CD4-positive, alpha-beta T cell treated with Interleukin-17A for 1 hour (primary cell): ENCODE measurements around the gene ARHGAP45.

Experiments used
- DNase-seq: peaks from one replicate; pipeline ENCODE4 v3.0.0-alpha.2; 2020

The ARHGAP45 gene

GRCh38 chr19:1089126-1089771 is 22.3 kb downstream of the ARHGAP45 start:
- DNase-seq = no peak

- DNase-seq = peak; percentile 71
These were observed 22.9 kb downstream of the ARHGAP45 start for GRCh38 chr19:1089891-1090290.

- no peak for DNase-seq
These were observed 24.0 kb downstream of the ARHGAP45 start for GRCh38 chr19:1090731-1091543.

GRCh38 chr19:1091544-1092175 is 24.7 kb downstream of the ARHGAP45 start:
- no peak for DNase-seq

DNA sequence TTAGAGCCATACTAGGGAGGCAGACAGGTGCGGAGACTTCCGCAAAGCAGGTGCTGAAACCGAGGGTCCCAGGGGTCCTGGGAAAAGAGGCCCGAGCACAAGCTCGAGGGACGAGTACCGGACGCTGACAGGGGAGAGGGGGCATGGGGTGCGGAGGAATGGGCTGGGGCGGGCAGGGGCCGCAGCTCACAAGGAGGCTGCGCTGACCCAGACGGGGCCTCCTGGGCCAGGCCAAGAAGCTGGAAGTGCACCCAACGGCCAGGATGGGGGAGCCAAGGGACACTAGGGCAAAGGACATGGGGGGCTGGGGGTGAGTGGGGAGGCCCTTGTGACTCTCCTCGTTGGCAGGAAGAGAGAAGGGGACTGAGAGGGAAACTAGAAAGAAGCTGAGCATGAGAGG is 26.4 kb downstream of the ARHGAP45 start:
- DNase-seq = no peak

DNA sequence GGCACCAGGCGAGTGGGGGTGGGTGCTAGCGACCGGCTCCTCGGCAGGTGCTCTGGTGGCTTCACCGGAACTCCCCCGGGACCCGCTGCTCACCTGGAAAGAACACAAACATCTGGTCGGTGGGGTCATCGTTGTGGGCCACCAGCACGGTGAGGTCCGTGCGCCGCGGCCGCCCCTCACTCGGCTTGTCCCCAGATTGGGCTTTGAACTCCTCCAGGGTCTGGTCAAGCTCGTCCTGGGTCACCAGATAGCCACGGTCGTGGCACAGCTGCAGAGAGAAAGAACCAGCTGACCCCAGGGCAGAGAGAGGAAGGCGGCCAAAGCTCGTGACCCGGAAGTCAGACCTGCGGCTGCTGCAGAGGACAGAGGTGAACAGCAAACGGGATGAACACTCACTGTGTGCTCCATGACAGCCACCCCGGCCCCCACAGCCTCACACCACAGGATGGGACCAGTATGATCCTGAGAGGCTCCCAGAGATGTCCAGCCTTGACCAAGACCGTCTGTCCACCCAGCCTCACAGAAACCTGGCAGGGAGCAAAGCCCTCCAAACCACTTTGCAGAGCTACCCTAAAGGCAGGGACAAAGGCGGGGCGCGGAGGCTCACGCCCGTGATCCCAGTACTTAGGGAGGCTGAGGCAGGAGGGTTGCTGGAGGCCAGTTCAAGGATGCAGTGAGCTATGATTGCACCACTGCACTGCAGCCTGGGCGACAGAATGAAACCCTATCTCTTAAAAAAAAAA is 27.0 kb downstream of the ARHGAP45 start:
- no peak for DNase-seq

GRCh38 chr19:1094655-1094977 is 27.6 kb downstream of the ARHGAP45 start:
- no peak for DNase-seq

DNA sequence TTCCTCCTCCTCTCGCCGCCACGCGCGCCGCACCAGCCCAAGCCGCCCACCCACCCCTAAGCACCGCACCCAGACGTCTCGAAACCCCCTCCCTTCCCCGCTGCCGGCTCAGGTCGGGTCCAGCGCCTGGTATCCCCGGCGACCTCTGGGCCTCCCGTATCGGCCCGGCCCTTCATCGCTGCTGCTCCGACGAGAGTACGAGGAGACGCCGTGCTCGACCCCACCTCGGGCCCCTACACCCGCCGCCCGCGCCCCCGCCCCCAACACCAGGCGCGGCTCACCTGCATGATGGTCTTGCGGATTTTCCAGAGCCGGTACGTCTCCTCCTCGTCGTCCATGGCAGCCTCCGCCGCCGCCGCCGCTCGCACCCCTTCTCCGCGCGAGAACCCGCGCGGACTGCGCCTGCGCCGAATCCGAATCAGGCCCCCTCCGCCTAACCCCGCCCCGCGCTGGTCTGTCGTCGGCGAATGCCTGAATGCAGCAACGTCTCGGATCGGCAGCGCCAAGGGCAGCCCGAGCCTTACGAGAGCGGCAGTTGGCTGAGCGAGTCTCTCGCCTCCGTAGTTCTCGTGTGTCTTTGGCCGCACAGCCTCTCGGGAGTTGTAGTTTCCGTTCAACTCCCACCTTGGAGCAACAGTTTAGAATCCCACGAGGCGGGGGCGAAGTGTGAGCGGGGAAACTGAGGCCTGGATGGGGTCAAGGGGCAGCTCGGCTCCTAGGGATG is 28.2 kb downstream of the ARHGAP45 start, which contains the start of gene POLR2E:
Gene POLR2E, minus strand, starts transcription at position 398 of the 724 bp plus-strand sequence. Its CDS starts 60 bp downstream, at position 338.
- DNase-seq = peak; percentile 98

GRCh38 chr19:1097810-1098176 is 30.8 kb downstream of the ARHGAP45 start:
- DNase-seq = no peak

DNA sequence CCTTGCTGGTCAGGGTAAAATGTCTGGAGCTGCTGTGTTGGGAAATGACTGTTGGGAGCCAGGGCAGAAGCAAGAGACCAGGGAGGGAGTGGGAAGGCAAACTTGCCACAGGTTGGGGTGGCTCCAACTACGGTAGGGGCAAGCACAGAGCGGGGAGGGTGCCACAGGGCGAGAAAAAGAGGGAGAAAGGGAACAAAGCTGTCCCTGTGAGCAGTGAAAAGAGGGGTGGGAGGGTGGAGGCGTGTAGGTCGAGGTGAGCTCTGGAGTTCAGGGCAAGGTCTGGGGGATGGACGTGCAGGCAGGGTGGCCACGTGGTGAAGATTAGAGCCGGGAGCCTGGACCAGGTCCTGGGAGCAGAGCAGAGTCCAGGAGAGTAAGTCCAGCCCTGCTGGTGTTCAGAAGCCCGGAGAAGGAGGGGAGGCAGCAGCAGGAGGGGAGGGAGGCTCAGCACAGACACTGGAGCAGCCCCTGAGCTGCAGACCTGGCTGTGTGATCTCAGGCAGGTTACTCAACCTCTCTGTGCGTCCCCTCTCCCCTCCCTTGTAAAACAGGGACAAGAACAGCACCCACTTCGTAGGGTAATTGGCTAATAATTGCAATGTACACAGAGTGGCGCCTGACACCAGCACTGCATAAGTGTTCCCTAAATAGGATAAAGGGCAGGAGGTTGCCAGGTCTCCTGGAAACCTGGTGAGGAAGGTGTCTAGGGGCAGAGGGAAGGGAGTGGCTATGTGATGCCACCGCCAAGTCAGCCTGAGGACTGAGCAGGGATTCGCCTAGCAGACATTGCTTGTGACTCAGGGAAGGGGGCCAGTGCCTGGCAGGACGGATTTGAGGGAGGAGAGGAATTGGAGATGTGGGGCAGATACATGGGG is 31.4 kb downstream of the ARHGAP45 start:
- DNase-seq = no peak

- DNase-seq = no peak
These were observed 34.4 kb downstream of the ARHGAP45 start for GRCh38 chr19:1101337-1101698.

- DNase-seq = peak; percentile 55
These were observed 35.6 kb downstream of the ARHGAP45 start for GRCh38 chr19:1102407-1103131.

DNA sequence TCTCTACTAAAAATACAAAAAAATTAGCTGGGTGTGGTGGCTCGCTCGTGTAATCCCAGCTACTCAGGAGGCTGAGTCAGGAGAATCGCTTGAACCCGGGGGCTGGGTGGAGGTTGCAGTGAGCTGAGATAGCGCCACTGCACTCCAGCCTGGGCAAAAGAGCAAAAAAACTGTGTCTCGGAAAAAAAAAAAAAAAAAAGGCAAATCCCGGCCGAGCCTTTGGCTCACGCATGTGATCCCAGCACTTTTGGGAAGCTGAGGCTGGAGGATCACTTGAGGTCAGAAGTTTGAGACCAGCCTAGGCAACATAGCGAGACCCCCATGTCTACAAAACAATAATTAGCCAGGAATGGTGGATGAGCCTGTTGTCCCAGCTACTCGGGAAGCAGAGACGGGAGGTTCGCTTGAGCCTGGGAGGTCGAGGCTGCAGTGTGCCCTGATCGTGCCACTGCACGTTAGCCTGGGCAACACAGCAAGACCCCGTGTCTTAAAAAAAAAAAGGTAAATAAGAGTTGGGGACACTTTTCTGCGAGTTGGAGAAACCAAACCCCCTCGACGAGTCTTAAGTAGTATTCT is 36.3 kb downstream of the ARHGAP45 start:
- DNase-seq = no peak

GRCh38 chr19:1103708-1104310 is 36.8 kb downstream of the ARHGAP45 start, which contains the start of gene GPX4:
Gene GPX4, plus strand, starts transcription at chr19:1103994. Its CDS starts 50 bp downstream, at chr19:1104044.
- peak; percentile 98 for DNase-seq

GRCh38 chr19:1104311-1105007 is 37.5 kb downstream of the ARHGAP45 start:
- peak; percentile 78 for DNase-seq

- DNase-seq = no peak
These were observed 38.3 kb downstream of the ARHGAP45 start for GRCh38 chr19:1105008-1105872.

GRCh38 chr19:1105873-1106840 is 39.2 kb downstream of the ARHGAP45 start:
- DNase-seq = no peak
